NCI-H446 treated with DMSO at 0.1 percent for 48 hours (cell line): Measurements from ENCODE around the gene PTPN22.

Source experiments
- DNase-seq: peaks from one replicate; lab custom pipeline; 2025; lab: John Stamatoyannopoulos, UW

The PTPN22 gene

GRCh38 chr1:113871597-113872113, at the start of gene PTPN22:
PTPN22 (minus strand) TSS chr1:113871712.
- DNase-seq: no peak

GRCh38 chr1:113918243-113918642, 46.7 kb upstream of the PTPN22 start:
- DNase-seq: no peak

- no peak for DNase-seq
Measured at GRCh38 chr1:113917400-113918082, 46.0 kb upstream of the PTPN22 start.

- no peak for DNase-seq
Measured at GRCh38 chr1:113916974-113917373, 45.5 kb upstream of the PTPN22 start.

- DNase-seq: no peak
Measured at GRCh38 chr1:113913887-113914664, 42.6 kb upstream of the PTPN22 start.

GRCh38 chr1:113913312-113913668, 41.8 kb upstream of the PTPN22 start:
- no peak for DNase-seq

GRCh38 chr1:113912594-113913311, 41.2 kb upstream of the PTPN22 start:
- peak; percentile 96 for DNase-seq

GRCh38 chr1:113905435-113905861, 33.9 kb upstream of the PTPN22 start:
- DNase-seq: no peak

GRCh38 chr1:113904674-113905434, 33.3 kb upstream of the PTPN22 start, which contains the start of the genes AP4B1 and DCLRE1B:
AP4B1 (minus strand) TSS chr1:113904799; CDS start chr1:113904717, 82 bp downstream.
DCLRE1B (plus strand) TSS chr1:113905326; CDS start chr1:113905587, 261 bp downstream.
- peak; percentile 100 for DNase-seq

- no peak for DNase-seq
Measured at GRCh38 chr1:113904293-113904673, 32.8 kb upstream of the PTPN22 start.

- no peak for DNase-seq
Measured at GRCh38 chr1:113903501-113904292, 32.2 kb upstream of the PTPN22 start.

GRCh38 chr1:113901191-113901590, 29.7 kb upstream of the PTPN22 start:
- no peak for DNase-seq

- no peak for DNase-seq
Measured at GRCh38 chr1:113899111-113899510, 27.6 kb upstream of the PTPN22 start.

GRCh38 chr1:113898241-113898814, 26.8 kb upstream of the PTPN22 start:
- no peak for DNase-seq

GRCh38 chr1:113895961-113896360, 24.4 kb upstream of the PTPN22 start:
- no peak for DNase-seq

- DNase-seq: no peak
Measured at GRCh38 chr1:113895098-113895497, 23.6 kb upstream of the PTPN22 start.

GRCh38 chr1:113893267-113893666, 21.8 kb upstream of the PTPN22 start:
- DNase-seq: no peak

GRCh38 chr1:113891631-113892220, 20.2 kb upstream of the PTPN22 start:
- no peak for DNase-seq

GRCh38 chr1:113890816-113891215, 19.3 kb upstream of the PTPN22 start:
- DNase-seq: no peak
